ENCODE data around the gene KLHL3. TPM values are rescaled to one million over a fixed set of nuclear protein-coding genes. Genes with fewer than 3 reads are reported as not detected.

The KLHL3 gene
- total RNA-seq, 1 donor from 2014 or later, result 11.8 TPM

DNA sequence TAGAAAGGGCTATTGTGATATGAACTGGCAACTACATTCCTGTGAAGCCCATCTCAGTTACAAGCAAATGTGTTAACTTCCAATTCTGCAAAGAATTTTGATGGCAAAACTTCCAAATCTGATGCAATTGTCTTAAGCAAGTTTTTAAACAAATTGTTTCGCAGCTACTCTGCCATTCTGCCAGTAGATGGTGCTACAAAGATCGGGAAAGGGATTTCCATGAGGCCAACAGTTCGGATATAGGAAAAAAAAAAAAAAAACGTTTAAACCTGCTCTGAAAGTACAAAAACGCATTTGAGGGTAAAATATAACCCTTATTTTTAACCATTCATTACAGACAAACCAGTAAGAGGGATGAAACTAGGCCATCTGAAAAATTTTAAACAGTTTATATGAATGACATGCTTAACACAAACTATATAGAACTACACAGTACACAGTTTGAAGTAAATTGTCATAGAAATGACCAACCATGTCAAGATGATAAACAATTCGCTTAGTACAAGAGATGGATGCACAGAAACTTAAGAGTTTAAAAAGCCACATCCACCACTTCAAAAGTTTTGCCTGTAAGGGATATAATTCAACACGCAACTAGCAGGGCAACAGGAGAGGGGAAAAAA lies 16.1 kb upstream of the KLHL3 start:
- no peak for DNase-seq (ENCODE audit: low read depth, low spot score)
- Mint-ChIP-seq H3K27me3 (ENCODE audit: low read depth) (peaks cover 12% of the 10 kb centered on the region), H3K4me3 (peak overlapping the region; percentile 98), H3K9me3 (peaks cover 3% of the 10 kb centered on the region), H3K4me1 (peaks cover 31% of the 10 kb centered on the region), H3K36me3 (ENCODE audit: low read depth) (peaks cover 18% of the 10 kb centered on the region), H3K27ac (ENCODE audit: unreplicated experiment) (no peak overlapping the region)
- TF ChIP-seq, protein P1, sequence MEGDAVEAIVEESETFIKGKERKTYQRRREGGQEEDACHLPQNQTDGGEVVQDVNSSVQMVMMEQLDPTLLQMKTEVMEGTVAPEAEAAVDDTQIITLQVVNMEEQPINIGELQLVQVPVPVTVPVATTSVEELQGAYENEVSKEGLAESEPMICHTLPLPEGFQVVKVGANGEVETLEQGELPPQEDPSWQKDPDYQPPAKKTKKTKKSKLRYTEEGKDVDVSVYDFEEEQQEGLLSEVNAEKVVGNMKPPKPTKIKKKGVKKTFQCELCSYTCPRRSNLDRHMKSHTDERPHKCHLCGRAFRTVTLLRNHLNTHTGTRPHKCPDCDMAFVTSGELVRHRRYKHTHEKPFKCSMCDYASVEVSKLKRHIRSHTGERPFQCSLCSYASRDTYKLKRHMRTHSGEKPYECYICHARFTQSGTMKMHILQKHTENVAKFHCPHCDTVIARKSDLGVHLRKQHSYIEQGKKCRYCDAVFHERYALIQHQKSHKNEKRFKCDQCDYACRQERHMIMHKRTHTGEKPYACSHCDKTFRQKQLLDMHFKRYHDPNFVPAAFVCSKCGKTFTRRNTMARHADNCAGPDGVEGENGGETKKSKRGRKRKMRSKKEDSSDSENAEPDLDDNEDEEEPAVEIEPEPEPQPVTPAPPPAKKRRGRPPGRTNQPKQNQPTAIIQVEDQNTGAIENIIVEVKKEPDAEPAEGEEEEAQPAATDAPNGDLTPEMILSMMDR (conservative IDR thresholded peaks at IDR 0.05), result peak; percentile 89

- TF ChIP-seq, protein P1 (conservative IDR thresholded peaks at IDR 0.05), result no peak
- H3K4me1 Mint-ChIP-seq, result peaks cover 31% of the 10 kb centered on the region
- peaks cover 18% of the 10 kb centered on the region for H3K36me3 Mint-ChIP-seq (ENCODE audit: low read depth)
- peak overlapping the region; percentile 70 for H3K4me3 Mint-ChIP-seq
- no peak overlapping the region for H3K27ac Mint-ChIP-seq (ENCODE audit: unreplicated experiment)
- DNase-seq (ENCODE audit: low read depth, low spot score), result no peak
- H3K9me3 Mint-ChIP-seq, result peaks cover 3% of the 10 kb centered on the region
- H3K27me3 Mint-ChIP-seq (ENCODE audit: low read depth), result peaks cover 5% of the 10 kb centered on the region
Observed at GRCh38 chr5:137750436-137750835, 14.5 kb upstream of the KLHL3 start.

GRCh38 chr5:137747848-137748247 lies 12.0 kb upstream of the KLHL3 start:
- peaks cover 14% of the 10 kb centered on the region for H3K36me3 Mint-ChIP-seq (ENCODE audit: low read depth)
- H3K4me1 Mint-ChIP-seq, result peaks cover 20% of the 10 kb centered on the region
- H3K27ac Mint-ChIP-seq (ENCODE audit: unreplicated experiment), result no peak overlapping the region
- H3K27me3 Mint-ChIP-seq (ENCODE audit: low read depth), result no peaks in the 10 kb centered on the region
- no peak for DNase-seq (ENCODE audit: low read depth, low spot score)
- TF ChIP-seq, protein P1 (conservative IDR thresholded peaks at IDR 0.05), result no peak
- H3K4me3 Mint-ChIP-seq, result no peak overlapping the region
- H3K9me3 Mint-ChIP-seq, result no peaks in the 10 kb centered on the region

GRCh38 chr5:137743031-137743640 lies 7.2 kb upstream of the KLHL3 start:
- TF ChIP-seq, protein P1 (conservative IDR thresholded peaks at IDR 0.05), result peak; percentile 76
- no peaks in the 10 kb centered on the region for H3K4me1 Mint-ChIP-seq
- H3K27ac Mint-ChIP-seq (ENCODE audit: unreplicated experiment), result no peak overlapping the region
- no peaks in the 10 kb centered on the region for H3K27me3 Mint-ChIP-seq (ENCODE audit: low read depth)
- no peaks in the 10 kb centered on the region for H3K36me3 Mint-ChIP-seq (ENCODE audit: low read depth)
- DNase-seq (ENCODE audit: low read depth, low spot score), result peak; percentile 61
- H3K9me3 Mint-ChIP-seq, result no peaks in the 10 kb centered on the region
- no peak overlapping the region for H3K4me3 Mint-ChIP-seq

GRCh38 chr5:137741718-137742117 lies 5.8 kb upstream of the KLHL3 start:
- Mint-ChIP-seq H3K4me3 (no peak overlapping the region), H3K27ac (ENCODE audit: unreplicated experiment) (no peak overlapping the region), H3K4me1 (no peaks in the 10 kb centered on the region), H3K36me3 (ENCODE audit: low read depth) (peaks cover 2% of the 10 kb centered on the region), H3K9me3 (peaks cover 2% of the 10 kb centered on the region), H3K27me3 (ENCODE audit: low read depth) (no peaks in the 10 kb centered on the region)
- no peak for DNase-seq (ENCODE audit: low read depth, low spot score)
- TF ChIP-seq, protein P1 (conservative IDR thresholded peaks at IDR 0.05), result no peak

All from neural crest cell (in vitro differentiated cells).